ENCODE data around the gene OR51S1. TPM values are rescaled to one million over a fixed set of nuclear protein-coding genes. Genes with fewer than 3 reads are reported as not detected.
"Not testable (repeated sequence)": the region's sequence is repeated elsewhere in the genome, so short reads cannot be mapped to it uniquely, and the experiment has no call there.

OR51S1 gene
- total RNA-seq, 1 experiment from 2014 or later, result not detected

DNA sequence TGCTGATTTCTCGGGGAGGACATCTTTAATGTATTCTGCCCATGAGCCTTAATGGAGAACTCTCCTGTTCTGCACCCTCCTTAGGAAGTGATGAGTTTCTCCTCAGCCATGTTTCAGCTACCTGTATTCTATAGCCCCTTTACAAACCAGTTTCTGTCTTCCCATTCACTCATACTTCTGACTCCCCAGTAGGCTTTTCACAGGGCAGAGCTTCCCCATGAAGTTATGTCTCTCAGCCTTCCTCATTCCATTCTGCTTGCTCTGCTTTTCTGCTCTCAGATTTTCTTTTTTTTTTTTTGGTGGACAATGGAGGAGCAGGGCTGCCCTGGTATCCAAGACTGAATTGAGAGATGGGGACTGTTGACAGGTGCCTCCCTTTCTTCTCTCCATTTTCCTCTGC lies 40.5 kb downstream of the OR51S1 start:
- intact Hi-C loops (cut with micrococcal nuclease; ENCODE audit: unreplicated experiment) (no loop called here), in situ Hi-C loops (cut with HindIII; ENCODE audit: low pct_unique_long_range_greater_than_20kb, low sequenced_read_pairs) (no loop called here)
- Histone ChIP-seq H3K4me3 (ENCODE audit: low read depth in 2 of 2, low read length in 2 of 2) (no peak overlapping the region), H3K4me1 (ENCODE audit: control insufficient read depth, insufficient read depth, low read length) (no peaks in the 10 kb centered on the region), H3K36me3 (ENCODE audit: control insufficient read depth, insufficient read depth, low read length) (no peaks in the 10 kb centered on the region), H3K27ac (ENCODE audit: low read length) (no peak overlapping the region), H3K9me3 (ENCODE audit: control insufficient read depth, insufficient read depth, low read depth, low read length) (no peaks in the 10 kb centered on the region), H3K27me3 (ENCODE audit: control insufficient read depth, insufficient read depth, low read length) (no peaks in the 10 kb centered on the region)
- ATAC-seq, result no peak
- no TSS peak for BruUV-seq (replicated peaks)
- ChIA-PET POLR2A (no interaction called here), CTCF (no interaction called here)
- DNase-seq (ENCODE audit: low read depth, low spot score), result no peak
- TF ChIP-seq SIN3A (IDR thresholded peaks at IDR 0.05; ENCODE audit: borderline replicate concordance, insufficient read depth, low read depth, low read length), result no peak
- TF ChIP-seq, protein P1, sequence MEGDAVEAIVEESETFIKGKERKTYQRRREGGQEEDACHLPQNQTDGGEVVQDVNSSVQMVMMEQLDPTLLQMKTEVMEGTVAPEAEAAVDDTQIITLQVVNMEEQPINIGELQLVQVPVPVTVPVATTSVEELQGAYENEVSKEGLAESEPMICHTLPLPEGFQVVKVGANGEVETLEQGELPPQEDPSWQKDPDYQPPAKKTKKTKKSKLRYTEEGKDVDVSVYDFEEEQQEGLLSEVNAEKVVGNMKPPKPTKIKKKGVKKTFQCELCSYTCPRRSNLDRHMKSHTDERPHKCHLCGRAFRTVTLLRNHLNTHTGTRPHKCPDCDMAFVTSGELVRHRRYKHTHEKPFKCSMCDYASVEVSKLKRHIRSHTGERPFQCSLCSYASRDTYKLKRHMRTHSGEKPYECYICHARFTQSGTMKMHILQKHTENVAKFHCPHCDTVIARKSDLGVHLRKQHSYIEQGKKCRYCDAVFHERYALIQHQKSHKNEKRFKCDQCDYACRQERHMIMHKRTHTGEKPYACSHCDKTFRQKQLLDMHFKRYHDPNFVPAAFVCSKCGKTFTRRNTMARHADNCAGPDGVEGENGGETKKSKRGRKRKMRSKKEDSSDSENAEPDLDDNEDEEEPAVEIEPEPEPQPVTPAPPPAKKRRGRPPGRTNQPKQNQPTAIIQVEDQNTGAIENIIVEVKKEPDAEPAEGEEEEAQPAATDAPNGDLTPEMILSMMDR (IDR thresholded peaks at IDR 0.05), result no peak
- no peak for TF ChIP-seq TCF7L2 (IDR thresholded peaks at IDR 0.05; ENCODE audit: low read depth, low read length)
- no peak for TF ChIP-seq POLR2AphosphoS5 (IDR thresholded peaks at IDR 0.05; ENCODE audit: low read depth, low read length)
- TF ChIP-seq REST (IDR thresholded peaks at IDR 0.05; ENCODE audit: insufficient read depth in 1 of 2, low read depth in 2 of 2, low read length in 1 of 2), result no peak

- CTCF ChIA-PET, result no interaction called here
- TF ChIP-seq POLR2AphosphoS5 (IDR thresholded peaks at IDR 0.05; ENCODE audit: low read depth, low read length) (no peak), SIN3A (IDR thresholded peaks at IDR 0.05; ENCODE audit: borderline replicate concordance, insufficient read depth, low read depth, low read length) (no peak), REST (IDR thresholded peaks at IDR 0.05; ENCODE audit: insufficient read depth in 1 of 2, low read depth in 2 of 2, low read length in 1 of 2) (no peak), TCF7L2 (IDR thresholded peaks at IDR 0.05; ENCODE audit: low read depth, low read length) (no peak)
- TF ChIP-seq, protein P1 (IDR thresholded peaks at IDR 0.05), result no peak
- H3K4me3 ChIP-seq (ENCODE audit: low read depth in 2 of 2, low read length in 2 of 2), result no peak within 1 kb of the TSS
- no TSS peak for BruUV-seq (replicated peaks)
- POLR2A ChIA-PET, result no interaction called here
- no peak for ATAC-seq
- no peak for DNase-seq (ENCODE audit: low read depth, low spot score)
- no peaks in the 10 kb centered on the region for H3K4me1 ChIP-seq (ENCODE audit: control insufficient read depth, insufficient read depth, low read length)
- no peaks in the 10 kb centered on the region for H3K27me3 ChIP-seq (ENCODE audit: control insufficient read depth, insufficient read depth, low read length)
- no peaks in the 10 kb centered on the region for H3K9me3 ChIP-seq (ENCODE audit: control insufficient read depth, insufficient read depth, low read depth, low read length)
- H3K27ac ChIP-seq (ENCODE audit: low read length), result no peak within 1 kb of the TSS
- H3K36me3 ChIP-seq (ENCODE audit: control insufficient read depth, insufficient read depth, low read length), result no peaks in the 10 kb centered on the region
- in situ Hi-C loops (cut with HindIII; ENCODE audit: low pct_unique_long_range_greater_than_20kb, low sequenced_read_pairs), result no loop called here
- intact Hi-C loops (cut with micrococcal nuclease; ENCODE audit: unreplicated experiment), result no loop called here
Observed at GRCh38 chr11:4804280-4804679, 44.7 kb downstream of the OR51S1 start, which contains the start of gene OR52R1. Gene OR52R1, minus strand, starts transcription at chr11:4804380. Its CDS starts 0 bp downstream, at chr11:4804380.

DNA sequence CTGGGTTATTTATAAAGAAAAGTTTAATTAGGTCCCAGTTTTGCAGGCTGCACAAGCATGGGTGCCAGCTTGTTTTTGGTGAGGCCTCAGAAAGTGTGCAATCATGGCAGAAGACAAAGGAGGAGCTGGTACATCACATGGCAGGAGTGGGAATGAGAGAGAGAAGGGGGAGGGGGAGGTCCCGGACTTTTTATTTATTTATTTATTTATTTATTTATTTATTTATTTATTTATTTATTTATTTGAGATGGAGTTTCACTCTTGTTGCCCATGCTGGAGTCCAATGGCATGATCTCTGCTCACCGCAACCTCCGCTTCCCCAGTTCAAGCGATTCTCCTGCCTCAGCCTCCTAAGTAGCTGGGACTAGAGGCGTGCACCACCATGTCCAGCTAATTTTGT lies 47.7 kb downstream of the OR51S1 start:
- H3K27ac ChIP-seq (ENCODE audit: low read length); ATAC-seq; in situ Hi-C loops (cut with HindIII; ENCODE audit: low pct_unique_long_range_greater_than_20kb, low sequenced_read_pairs); H3K4me1 ChIP-seq (ENCODE audit: control insufficient read depth, insufficient read depth, low read length); H3K4me3 ChIP-seq (ENCODE audit: low read depth in 2 of 2, low read length in 2 of 2); CTCF ChIA-PET; POLR2A ChIA-PET; DNase-seq (ENCODE audit: low read depth, low spot score); intact Hi-C loops (cut with micrococcal nuclease; ENCODE audit: unreplicated experiment); H3K36me3 ChIP-seq (ENCODE audit: control insufficient read depth, insufficient read depth, low read length); H3K27me3 ChIP-seq (ENCODE audit: control insufficient read depth, insufficient read depth, low read length); H3K9me3 ChIP-seq (ENCODE audit: control insufficient read depth, insufficient read depth, low read depth, low read length); BruUV-seq (replicated peaks): not testable (repeated sequence)
